Measurements from ENCODE around the gene CDK3.
"Not testable (repeated sequence)": the region's sequence is repeated elsewhere in the genome, so short reads cannot be mapped to it uniquely, and the experiment has no call there.

The CDK3 gene

DNA sequence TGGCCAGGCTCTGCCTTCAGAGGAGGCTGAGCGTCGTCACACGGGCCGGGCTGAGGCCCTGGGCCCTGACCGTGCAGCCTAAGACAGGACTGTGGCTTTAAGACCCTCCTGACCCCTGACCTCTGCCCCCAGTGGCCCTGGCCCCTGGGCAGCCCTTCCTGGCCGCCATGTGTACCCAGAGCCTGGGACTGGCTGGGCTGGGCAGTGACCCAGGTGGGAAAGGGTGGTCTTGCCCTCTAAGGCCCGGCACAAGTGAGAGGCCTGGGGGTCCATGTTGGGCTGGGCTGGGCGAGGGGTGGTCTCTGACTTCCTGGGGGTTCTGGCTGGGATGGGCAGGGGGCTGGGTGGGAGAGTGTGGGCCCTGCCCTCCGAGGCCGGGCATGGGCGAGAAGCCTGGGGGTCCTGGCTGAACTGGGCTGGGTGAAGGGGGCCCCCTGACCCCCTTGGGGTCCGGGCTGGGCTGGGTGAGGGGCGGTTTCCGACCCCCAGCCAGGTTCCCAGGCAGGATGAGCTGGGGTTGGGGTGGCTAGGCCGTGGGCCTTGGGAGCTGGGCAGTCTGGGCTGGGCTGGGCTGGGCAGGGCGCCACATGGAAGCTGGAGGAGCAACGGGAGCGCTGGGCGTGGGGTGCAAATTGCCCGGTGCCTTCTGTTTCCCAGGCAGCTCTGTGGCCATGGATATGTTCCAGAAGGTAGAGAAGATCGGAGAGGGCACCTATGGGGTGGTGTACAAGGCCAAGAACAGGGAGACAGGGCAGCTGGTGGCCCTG is at the start of gene CDK3:
CDK3 (plus strand) TSS at position 101 of the 767 bp plus-strand sequence; CDS start at position 672, 571 bp downstream.
- no peak for DNase-seq

DNA sequence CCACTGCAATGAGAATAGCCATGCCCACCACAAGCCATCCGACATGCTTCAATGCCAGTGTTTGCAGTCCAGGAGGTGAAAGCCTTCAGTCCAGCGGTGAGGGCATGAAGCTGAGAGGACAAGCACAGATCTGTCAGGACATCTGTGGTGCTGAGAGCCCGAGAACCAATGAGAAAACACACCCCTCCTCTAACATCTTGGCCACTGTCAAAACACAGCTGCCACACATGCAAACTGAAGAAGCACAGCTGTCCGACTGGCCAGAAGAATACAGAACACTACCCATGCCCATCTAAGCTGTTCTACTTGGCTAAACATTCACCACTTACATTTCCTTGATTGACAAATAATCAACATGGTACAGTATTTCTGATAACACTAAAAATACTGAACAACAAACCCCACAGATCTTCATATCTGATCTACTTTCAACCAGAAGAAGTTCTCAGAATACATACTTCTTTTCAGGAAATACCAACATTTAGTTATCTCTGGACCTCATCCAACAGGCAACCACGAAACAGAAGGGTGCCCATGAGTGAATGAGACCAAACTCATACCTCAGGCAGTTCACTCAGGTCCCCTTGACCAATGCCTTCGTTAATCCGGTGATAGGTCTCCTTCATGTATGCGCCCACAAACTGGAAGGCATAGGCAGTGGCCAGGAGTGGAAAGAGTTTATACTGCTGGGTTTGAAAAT is 49.6 kb upstream of the CDK3 start:
- no peak for DNase-seq

GRCh38 chr17:75959051-75959838 is 41.4 kb upstream of the CDK3 start:
- no peak for DNase-seq

- no peak for DNase-seq
Measured at GRCh38 chr17:75959839-75960511, 40.7 kb upstream of the CDK3 start.

- no peak for DNase-seq
Measured at GRCh38 chr17:75965468-75965867, 35.2 kb upstream of the CDK3 start.

GRCh38 chr17:75969044-75969443 is 31.6 kb upstream of the CDK3 start:
- not testable (repeated sequence) for DNase-seq

GRCh38 chr17:75970011-75970523 is 30.6 kb upstream of the CDK3 start:
- DNase-seq = no peak

DNA sequence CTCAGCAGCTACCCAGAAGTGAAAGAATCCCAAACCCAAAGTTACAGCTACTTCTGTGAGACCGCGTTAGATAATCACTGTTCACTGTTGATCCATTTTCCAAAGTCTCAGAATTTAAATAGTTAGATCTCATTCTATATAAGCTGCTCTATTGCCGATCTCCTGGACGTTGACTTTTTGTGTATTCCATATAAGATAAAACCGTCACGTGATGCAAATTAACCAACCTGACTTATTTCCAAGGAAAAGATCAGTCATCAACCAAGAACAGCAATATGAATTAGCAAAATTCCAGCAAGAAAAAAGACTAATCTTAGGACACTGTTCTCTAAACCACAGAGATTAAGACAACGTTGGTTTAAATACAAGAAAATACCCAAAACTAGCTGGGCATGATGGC is 30.0 kb upstream of the CDK3 start:
- no peak for DNase-seq

DNA sequence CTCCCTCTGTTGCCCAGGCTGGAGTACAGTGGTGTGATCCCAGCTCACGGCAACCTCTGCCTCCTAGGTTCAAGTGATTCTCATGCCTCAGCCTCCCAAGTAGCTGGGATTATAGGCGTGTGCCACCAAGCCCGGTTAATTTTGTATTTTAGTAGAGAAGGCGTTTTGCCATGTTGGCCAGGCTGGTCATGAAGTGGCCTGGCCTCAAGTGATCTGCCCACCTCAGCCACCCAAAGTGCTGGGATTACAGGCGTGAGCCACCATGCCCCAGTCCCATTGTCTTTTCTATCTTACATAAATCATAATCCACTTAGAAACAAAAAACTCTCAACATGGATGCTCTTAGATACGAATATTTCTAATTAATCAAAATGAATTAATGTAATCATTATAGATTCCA is 25.5 kb upstream of the CDK3 start:
- not testable (repeated sequence) for DNase-seq

- no peak for DNase-seq
Measured at GRCh38 chr17:75975757-75976174, 24.9 kb upstream of the CDK3 start.

DNA sequence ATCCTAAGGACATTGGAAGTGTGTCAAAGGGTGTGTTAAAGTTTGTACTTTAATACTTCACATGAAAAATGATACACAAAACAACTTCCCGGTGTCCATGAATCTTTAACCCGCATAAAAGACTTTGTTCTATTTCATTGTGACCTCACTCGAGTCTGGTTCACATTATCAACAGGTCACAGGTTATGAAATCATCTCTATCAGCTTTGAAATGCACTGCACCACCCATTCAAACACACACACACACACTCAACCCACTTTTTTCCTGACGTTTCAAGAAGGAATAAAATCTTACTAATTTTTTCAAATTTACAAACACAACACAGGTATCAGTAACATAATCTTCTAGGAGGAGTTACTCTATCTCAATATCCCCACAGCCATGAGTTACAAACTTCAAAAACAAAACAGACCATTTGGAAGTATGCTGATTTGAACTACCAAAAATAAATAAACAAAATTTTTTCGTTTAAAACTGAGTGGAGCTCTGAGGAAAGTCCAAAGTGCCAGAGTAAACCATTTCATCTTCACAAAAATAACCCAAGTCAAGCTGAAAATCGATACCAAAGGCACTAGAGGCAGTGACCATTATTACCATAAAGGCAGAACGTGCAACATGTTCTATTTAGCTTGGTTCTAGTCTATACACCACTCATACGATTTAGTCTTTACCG is 24.3 kb upstream of the CDK3 start:
- no peak for DNase-seq

GRCh38 chr17:75978938-75979704 is 21.5 kb upstream of the CDK3 start, which contains the start of the genes ACOX1 and TEN1:
TSS of gene ACOX1 (minus strand) at chr17:75979166. CDS start at chr17:75979073, 93 bp downstream.
TSS of gene TEN1 (plus strand) at chr17:75979240. CDS start at chr17:75986193, 6,953 bp downstream.
- DNase-seq = peak; percentile 93 to 98

GRCh38 chr17:75979705-75980187 is 20.9 kb upstream of the CDK3 start:
- no peak for DNase-seq

DNA sequence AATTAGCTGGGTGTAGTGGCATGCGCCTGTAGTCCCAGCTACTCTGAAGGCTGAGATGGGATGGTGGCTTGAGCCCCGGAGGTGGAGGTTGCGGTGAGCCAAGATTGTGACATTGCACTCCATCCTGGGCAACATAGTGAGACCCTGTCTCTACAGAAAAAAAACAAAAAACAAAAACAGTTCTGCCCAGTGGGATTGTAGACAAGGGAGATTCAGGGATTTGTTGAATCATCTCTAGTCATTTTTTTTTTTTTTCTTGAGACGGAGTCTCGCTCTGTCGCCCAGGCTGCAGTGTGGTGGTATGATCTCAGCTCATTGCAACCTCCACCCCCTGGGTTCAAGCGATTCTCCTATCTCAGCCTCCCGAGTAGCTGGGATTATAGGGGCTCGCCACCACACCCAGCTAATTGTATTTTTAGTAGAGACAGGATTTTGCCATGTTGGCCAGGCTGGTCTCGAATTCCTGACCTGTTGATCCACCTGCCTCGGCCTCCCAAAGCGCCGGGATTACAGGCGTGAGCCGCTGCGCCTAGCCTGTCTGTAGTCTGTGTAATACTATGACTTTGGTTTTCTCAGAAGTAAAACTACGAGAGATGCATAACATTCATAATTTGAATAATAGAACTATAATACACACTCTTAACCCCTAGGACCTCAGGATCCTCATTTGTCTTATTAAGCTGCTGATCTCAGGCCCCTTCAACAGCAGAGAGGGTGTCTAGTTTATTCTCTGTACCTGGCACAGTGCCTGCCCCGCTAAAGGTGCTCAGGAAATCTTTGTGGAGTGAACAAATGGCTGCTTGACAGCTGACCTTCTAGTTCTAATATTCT is 20.3 kb upstream of the CDK3 start:
- no peak for DNase-seq

DNA sequence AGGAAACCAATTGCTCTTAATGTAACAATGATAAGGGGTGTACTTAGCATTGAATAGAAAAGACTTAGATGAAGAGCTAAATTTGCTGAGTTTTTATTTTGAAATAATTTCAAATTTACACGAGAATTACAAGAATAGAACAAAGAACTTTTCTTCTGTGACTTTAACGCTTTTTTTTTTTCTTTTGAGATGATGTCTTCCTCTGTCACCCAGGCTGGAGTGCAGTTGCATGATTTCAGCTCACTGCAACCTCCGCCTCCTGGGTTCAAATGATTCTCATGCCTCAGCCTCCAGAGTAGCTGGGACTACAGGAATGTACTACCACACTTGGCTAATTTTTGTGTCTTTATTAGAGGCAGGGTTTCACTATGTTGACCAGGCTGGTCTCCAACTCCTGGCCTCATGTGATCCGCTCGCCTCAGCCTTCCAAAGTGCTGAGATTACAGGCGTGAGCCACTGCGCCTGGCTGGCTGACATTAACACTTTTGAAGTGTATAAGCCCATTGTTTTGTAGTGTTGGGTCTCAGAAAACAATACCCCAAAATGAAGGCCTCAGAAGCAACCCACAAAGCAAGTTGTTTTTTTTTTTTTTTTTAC is 19.5 kb upstream of the CDK3 start:
- no peak for DNase-seq

DNA sequence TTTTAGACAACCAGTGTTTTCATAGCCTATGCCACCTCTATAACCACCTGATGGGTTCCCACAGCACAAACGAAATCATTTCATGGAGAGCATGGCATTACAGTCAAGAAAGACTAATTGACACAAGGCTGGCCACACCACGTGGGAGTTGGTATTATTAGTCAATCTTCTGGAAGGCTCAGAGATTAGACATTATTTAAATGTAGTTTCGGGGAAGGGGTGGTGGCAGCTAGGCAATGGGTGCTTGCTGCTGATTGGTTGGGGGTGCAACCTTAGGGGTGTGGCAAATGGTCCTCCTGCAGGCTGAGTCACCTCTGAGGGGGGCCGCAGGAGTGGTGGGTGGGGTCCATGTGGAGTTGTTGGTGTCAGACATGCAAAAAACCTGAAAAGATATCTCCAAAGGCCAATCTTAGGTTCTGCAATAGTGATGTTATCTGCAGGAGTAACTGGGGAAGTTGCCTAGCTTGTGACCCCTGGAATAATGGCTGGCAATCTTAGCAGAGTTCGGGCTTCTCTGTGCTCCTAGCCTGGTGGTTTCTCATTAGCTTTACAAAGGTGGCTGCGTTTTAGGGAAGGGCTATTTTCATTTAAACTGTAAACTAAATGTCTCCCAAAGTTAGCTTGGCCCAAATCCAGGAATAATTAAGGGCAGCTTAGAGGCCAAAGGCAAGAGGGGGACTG is 17.0 kb upstream of the CDK3 start:
- peak in 1 of 2 donors; percentile 5 for DNase-seq

DNA sequence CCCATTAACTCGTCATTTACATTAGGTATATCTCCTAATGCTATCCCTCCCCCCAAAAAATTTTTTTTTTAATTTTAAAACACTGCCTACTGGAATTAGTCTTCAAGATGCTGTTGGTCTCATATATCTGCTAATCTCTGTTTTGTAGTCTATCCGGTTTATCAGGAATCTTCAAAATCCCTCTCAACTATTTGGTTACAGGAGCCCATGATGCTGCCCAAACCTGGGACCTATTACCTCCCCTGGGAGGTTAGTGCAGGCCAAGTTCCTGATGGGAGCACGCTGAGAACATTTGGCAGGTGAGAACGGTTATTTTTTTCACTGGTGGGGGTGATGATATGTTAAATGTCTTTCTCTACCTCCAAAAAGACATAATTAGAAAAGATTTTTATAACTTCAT is 14.7 kb upstream of the CDK3 start:
- no peak for DNase-seq

DNA sequence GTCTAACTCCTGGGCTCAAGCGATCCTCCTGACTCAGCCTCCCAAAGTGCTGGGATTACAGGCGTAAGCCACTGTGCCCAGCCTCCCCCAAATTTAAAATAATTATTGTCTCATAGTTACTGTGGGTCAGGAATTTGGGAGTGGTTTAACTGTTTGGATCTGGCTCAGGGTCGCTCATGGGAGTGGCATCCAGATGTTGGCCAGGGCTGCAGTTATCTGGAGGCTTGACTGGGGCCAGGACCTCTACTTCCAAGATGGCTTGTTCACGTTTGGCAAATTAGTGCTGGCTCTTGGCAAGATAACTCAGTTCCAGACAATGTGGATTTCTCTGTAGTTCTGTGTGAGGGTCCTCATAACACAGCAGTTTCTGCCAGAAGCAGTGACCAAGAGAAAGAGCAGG is 13.6 kb upstream of the CDK3 start:
- no peak for DNase-seq

GRCh38 chr17:75991396-75991795 is 9.3 kb upstream of the CDK3 start:
- no peak for DNase-seq

All from bone marrow (tissue), 2 donors.